GM21723 (cell line): ENCODE measurements around the gene HBS1L.

Source experiments
- ATAC-seq: cut with Tn5 transposase; IDR thresholded peaks from one replicate; pipeline ENCODE4 v1.9.1; 2021; ENCODE audit warnings: mild to moderate bottlenecking, moderate library complexity; ENCODE audit not compliant: unreplicated experiment

Gene HBS1L

DNA sequence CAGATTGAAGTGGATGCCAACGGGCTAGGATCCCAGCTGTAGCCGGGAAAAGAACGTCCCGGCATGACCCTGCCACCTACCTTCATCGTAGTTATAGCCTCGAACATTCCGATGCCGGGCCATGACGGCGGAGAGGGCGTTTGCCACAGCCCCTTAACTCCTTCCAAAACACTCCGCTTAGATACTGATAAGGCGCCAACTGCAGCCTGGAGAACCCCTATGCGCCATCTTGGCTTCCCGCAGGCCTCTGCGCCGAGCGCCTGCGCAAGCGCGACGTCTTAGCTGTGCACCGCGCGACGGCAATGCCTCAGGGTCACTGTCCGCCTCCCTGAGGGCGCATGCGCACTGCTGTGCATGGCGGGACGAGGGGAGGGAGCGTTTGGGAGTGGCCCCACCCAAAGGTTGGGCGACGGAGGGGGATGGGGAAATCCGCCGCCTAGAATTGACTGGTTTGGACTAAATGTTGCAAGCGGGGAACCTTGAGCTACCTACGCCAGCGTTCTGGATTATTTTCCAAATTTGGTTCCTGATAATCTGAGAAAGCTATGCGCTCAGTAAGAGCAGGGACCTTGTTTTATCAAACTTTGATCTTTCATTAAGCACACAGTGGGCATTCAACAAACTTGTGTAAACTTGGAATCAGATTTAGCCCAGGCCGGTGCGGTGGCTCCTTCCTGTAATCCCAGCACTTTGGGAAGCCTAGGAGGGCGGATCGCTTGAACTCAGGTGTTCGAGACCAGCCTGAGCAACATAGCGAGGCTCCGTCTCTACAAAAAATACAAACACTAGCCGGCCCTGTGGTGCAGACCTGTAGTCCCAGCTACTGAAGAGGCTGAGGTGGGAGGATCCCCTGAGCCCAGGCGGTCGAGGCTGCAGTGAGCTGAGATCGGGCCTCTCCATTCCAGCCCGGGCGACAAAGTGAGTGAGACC is at the start of gene HBS1L:
TSS of gene HBS1L (minus strand) at position 254 of the 930 bp plus-strand sequence. CDS start at position 123, 131 bp downstream.
- ATAC-seq: peak; percentile 97

DNA sequence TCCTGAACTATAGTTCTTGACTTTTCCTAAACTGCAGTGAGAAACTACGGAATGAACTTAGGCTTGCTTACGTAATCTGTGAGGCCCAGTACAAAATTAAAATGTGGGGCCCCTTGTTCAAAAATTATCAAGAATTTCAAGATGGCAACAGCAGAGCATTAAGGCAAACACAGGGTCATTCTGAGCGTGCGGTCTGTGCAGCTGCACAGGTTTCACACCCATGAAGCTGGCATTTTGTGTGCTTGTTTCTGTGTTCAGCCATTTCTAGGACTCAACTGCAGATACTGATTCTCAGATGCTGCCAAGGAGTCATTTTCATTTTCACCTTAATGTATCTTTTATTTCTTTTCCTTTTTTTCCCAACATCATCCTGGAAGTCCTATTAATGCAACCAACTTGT is 49.6 kb upstream of the HBS1L start:
- no peak for ATAC-seq

DNA sequence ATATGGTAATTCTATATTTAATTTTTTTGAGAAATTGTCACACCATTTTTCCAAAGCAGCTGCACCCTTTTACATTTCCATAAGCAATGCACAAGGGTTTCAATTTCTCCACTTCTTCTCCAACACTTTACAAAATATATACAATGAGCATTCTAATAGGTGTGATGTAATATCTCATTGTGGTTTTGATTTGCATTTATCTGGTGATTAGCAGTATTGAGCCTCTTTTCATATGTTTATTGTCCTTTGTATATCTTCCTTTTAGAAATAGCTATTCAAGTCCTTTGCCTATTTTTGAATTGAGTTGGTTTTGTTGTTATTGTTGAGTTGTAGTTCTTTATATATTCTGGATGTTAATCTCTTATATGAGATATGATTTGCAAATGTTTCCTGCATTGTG is 47.6 kb upstream of the HBS1L start:
- no peak for ATAC-seq

DNA sequence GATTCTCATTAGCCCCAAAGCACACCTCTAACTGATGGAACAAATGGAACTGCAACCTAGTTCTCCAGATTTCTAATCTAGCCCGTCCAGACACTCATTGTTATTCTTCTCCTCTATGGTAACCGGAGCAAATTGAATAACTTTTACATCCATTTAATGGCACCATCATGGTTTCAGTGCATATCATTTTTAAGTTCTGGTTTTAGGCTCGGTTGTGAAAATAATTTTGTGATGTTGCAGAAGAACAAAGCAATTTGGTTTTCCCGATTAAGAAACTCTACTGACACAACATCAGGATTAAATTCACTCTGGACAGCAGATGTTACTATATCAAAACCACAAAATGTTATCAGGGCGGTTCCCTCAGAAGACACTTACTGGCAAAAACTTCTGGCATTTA is 42.5 kb upstream of the HBS1L start:
- ATAC-seq: no peak

DNA sequence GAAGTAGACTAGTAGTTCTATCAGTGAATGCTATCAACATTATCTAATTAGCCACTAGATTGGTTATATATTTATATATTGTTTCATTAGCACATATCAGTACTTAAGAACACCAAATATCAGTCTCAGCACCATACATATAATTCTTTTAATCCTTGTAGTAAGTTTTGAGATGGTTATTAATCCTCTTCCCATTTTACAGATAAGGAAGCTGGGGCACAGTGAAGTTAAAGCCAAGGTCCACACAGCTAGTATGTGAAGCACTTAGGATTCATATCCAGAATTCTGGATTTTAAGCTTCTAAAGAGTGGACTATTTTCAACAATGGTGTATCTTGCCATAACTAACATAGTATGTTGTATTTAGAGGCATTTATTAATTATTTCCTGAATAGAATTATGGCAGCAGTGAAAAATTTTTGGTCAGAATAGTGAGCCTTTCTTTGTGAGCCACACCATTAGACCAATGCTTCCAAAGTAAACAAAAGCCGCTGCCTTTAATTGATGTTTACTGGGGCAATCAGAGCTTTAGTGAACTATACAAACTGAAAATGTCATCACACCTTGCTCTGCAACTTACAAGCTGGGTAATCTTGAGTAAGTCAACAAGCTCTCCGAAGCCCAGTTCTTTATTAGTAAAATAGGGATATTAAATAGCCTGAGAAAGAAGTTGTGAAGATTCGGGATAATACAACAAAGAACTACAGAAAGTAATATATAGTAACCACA is 41.9 kb upstream of the HBS1L start:
- ATAC-seq: no peak

DNA sequence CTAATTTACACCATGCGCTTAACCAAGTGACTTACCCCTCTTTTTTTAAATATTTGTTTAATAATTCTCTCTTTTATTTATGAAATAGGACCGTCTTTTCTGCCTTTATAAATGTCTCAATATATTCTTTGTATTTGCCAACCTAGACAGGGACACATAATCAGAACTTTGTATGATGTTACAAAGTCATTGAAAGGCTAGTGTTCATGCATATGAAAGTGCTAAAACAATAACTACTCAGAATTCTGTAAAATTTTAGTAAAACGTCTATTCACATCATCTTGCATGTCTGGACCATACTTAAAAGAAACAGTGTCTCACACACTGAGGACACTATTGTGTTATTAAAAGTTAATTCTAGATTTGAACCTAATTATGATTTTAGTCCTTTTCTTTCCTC is 41.1 kb upstream of the HBS1L start:
- ATAC-seq: no peak

DNA sequence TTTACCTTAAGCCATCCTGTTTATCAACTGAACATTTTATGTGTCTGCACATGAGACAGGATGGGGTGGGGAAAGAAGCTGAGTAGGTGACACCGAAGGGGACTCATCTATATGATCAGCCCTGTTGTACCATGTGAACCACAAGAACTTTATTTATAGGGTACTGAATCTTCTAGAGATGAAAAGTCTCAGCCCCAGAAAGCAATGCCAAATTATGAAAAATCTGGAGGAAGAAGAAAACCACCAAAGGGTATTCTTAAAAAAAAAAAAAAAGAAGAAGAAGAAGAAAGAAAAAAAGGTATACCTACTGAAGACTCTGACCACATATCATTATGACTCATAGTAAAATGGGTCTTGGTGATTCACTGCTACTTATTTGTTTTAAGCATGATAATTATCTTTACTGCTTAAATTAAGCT is 39.8 kb upstream of the HBS1L start:
- peak; percentile 70 for ATAC-seq

DNA sequence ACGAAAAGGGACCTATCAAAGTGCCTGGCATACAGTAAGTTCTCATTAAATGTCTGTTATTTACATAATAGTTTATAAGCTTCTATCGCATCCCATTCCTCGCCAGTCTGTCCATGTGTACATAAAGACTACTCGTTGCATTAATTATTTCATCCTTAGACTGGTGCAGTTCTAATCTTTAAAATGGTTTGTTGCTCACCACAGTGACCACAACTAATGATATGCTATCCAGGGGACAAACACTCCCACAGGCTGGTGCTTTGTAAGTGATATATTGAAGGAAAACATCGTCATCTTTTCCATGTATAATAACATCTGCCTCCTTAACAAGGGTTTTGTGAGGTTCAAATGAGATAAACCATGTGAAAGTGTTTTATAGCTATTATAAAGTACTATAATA is 39.0 kb upstream of the HBS1L start:
- ATAC-seq: no peak

DNA sequence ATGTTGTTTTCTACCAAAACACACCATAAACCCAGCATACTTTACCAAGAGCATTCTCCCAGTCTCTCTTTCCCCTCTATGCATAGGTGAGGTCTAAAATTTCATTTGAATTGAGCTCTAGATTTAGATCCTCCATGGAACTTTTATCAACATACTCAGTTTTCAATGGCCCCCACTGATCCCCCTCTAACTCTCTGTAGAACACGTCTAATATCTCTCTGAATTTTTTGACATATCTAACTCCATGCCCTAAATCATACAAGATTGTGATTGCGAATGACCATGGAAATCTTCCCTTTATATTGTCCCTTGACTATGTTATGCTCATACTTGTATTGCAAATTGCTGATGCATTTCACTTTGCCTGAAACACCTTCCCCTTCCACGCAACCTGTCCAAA is 38.1 kb upstream of the HBS1L start:
- no peak for ATAC-seq

DNA sequence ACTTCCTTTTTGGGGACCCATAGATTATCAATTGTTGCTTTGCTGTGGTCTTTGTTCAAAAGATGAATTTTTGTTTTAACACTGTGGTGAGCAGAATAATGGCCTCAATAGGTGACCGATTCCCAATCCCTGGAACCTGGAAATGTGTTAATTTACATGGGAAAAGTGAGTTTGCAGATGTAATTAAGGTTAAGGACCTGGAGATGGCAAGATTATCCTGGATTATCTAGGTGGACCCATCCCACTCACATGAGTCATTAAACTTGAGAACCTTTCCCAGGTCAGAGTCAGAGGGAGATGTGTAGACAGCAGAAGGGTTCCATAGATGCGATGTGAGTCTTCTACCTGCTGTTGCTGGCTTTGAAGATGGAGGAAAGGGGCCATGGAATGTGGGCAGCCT is 36.2 kb upstream of the HBS1L start:
- no peak for ATAC-seq

DNA sequence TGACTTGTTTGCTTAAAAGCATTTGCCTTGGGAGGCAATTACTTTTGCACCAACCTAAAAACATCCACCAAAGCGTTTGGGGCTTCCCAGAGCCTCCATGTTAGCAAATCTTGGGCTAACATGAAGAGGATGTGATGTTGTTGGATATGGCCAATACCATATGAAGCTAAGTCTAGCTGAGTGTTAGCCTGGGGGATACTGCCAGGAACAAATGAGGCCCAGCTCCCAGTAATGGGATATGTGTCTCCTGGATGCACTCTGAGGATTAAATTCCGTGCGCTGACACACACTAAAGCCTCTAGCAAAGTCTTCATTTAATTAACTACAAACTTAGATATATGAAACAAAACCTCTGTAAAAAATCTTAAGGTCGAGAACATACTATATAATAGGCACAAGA is 35.3 kb upstream of the HBS1L start:
- ATAC-seq: no peak

DNA sequence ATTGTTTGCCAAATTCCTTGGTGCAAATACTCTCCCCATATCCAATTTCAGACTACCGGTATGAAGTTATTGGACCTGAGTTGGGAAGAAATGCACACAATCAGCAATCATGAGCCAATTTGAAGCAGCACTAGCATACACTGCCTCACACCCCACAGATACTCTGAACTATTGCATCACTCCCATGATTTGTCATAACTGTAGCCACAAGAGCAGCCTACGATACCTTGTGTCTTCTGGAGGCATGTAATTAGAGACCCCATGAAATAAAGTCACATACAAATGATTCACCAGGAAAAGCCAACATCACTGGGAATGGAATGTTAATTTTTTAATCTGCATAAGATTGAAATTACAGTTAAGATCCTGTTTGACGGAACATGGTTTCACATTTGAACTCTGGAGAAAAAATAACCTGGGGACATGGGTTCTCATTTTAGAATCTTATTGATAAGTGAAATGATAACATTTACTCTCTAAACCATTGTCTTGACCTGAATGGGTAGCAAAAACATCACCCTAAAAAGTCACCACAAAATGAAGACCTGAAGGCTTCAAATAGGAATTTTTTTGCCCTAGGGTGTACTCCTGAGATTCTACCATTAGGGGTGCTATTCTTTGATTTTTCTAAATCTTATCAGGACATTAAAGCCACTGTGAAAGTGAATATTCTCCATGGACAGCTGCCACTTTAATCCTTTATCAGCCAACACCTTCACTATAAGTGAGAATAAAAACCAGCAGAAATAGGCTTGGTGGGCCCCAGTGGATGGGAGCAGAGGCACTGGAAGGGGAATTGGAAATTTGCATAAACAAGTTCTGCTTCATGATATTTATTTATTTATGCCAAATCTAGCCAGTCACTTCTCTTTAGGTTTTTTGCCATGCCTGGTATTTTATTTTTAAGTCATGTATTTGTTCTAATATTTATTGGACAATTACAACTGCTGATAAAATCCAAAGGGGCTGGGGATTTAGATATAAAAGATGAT is 34.5 kb upstream of the HBS1L start:
- peak; percentile 75 for ATAC-seq

DNA sequence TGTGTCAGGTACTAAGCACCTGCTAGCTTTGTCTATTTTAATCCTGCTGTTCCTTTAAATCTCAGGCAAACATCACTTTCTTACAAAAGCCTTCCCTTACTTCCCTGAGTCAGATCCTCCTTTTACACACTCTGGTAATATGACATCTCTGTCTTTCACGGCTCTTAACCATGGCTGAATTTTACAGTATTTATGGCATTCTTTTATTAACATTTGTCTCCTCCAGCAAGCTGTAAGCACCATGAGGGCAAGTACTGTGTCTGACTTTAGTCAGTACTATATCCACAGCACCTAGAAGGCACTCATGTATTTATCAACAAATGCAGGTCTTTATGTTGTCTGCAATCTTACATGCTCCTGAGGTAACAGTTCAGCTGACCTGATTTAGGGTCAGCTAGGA is 33.7 kb upstream of the HBS1L start:
- peak; percentile 12 for ATAC-seq

DNA sequence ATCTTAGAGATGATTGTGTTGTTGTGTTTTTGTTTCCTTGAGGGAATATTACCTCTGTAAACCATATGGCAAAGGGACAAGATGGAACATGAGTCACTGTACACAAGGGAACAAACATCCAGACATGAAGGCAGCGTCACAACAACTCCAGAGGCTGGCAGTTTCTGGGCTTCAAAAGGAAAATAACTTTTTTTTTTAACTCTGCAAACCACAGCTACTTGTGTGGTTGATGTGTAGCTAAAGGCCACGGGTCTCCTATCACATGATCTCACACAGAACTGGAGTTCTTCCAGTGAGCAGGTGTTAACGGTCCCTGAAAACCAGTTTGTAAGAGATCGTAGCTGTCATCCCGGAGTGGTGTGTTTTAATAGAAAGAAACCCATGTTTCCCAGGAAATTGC is 33.2 kb upstream of the HBS1L start:
- no peak for ATAC-seq

DNA sequence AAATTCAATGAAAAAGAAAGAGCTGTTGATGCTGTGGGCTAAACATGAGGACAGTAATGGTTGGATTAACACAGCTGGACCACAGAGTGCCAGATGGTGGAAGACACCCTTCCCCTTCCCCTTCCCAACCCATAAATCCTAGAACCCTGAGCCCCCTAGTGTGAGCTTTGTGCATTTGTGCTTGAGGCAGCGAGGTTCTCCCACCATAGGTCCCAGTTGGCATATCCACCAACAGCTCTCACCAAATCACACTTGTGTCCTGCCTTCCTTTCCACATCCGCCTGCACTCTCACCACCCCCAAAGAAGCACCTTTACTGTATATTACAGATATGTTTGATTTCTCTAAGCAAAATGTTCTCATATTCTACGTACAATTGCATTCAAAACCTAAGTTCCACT is 32.8 kb upstream of the HBS1L start:
- no peak for ATAC-seq

DNA sequence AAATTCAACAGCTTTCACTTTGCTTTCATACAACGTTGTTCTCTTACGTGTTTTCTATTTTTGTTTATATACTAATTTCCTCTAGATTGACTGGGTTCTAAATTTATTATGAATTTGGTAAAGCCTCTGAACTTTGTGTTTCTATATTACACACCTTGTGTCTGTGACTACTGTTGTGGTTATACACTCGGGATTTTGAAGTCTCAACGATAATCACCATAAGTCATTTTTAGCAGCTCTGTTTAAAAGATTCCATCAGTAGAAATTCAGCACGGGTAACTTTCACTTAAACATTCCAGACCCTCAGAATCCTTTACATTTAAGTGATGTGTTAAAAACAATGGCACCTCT is 31.8 kb upstream of the HBS1L start:
- no peak for ATAC-seq

DNA sequence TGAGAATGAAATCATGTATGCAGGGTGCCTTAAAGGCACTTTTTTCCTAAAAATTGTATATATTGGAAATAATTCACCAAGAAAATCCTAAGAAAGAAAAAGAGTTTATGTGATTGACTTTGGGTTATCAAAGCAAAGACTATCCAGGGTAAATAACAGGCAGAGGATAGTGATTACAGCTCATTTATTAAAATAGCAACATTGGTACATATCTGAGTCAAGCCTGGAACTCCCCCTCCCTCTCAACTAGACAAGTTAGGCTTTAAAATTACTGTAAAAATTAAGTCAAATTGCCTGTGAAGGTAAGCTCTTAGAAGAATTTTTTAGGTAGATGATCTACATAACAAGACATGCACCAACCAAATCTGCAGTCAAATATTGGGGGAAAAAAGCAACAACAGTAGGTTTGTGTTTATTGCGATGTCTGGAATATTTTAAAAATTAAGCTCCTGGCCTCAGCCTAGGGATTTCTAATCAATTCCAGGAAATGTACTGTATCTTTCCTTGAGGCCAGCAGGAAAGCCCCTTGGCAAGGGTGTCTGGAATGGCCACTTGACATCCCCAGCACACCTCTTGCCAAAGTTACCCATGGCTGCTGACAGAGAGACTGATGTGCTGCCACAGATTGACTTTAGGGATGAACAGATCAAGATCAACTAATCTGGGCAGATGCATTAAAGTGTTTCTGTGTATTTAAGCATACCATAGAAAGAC is 31.2 kb upstream of the HBS1L start:
- ATAC-seq: no peak

DNA sequence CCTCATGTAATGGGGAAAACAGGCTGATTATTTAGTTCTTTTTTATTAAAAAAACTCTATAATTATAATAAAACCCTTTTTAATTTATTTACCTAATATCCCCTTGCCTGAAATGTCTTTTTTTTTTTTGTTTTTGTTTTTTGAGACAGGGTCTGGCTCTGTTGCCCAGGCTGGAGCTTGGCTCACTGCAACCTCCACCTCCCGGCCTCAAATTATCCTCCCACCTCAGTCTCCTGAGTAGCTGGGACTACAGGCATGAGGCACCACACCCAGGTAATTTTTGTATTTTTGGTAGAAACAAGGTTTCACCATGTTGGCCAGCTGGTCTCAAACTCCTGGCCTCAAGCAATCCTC is 30.3 kb upstream of the HBS1L start:
- no peak for ATAC-seq

DNA sequence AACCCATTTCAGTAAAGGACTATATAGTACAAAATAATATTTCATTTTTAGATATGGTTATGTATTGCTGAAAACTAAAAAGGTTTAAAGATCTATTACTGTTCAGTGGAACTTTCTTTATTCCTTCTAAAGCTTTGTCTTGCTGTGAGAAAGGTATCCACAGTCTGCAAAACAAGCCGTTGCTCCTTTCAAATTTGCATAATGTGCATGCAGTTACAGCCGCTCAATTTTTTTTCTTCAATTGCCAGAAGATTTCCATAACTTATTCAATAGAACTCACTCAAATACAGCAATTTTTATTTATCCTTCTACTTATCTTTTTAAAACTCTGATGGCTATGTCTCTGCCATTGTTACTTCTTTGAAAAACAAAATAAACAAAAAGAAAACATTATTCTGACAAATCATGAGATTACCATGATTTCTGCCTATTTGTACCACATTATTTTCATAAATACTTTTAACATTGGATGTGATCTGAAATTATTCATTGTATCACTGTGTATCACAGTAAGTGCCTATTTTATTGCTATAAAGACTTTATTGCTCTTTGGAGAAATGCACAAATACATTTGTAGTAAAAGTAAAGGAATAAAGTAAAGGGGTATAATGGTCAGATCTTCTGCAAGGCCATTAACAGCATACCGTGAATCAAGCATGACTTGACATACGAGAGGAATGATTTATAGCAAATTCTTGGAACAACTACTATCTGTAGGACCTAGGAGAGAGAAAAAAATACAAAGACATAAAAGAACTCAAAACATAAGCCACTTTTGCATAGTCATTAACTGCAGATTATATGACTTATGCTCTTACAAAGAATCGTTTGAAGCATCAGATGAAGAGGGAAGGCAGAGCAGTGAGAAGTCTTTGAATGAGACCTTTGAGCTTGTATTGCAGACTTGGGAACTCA is 29.6 kb upstream of the HBS1L start:
- ATAC-seq: no peak
